Measurements from ENCODE around the gene MBD1. TPM values are rescaled to one million over a fixed set of nuclear protein-coding genes. Genes with fewer than 3 reads are reported as not detected.
"Not testable (repeated sequence)": the region's sequence is repeated elsewhere in the genome, so short reads cannot be mapped to it uniquely, and the experiment has no call there.

The MBD1 gene
- total RNA-seq, 1 experiment from 2014 or later: 18.1 TPM

- DNase-seq (ENCODE audit: low spot score): no peak
Measured at GRCh38 chr18:50289108-50289443, 7.8 kb upstream of the MBD1 start.

DNA sequence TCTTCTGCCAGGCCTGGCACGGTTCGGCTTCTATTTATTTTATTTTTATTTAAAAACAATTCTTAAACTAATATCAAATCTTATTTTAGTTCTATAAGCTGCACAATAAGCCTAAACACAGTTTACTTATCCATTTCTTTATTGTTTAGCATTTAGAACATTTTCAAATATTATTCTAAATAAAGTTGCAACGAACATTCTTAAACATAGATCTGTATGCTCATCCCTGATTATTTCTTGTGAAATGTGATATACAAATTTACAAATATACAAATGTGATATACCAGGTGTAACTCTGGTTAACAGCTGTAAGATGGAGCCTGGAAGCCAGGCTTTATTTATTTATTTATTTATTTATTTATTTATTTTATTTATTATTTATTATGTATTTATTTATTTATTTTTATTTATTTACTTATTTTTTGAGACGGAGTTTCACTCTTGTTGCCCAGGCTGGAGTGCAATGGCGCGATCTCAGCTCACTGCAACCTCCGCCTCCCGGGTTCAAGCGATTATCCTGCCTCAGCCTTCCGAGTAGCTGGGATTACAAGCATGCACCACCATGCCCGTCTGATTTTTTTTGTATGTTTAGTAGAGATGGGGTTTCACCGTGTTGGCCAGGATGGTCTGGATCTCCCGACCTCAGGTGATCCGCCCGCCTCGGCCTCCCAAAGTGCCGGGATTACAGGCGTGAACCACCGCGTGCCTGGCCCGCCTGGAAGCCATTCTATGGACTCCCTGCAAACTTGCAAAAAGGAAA is 7.2 kb upstream of the MBD1 start:
- not testable (repeated sequence) for DNase-seq (ENCODE audit: low spot score)

DNA sequence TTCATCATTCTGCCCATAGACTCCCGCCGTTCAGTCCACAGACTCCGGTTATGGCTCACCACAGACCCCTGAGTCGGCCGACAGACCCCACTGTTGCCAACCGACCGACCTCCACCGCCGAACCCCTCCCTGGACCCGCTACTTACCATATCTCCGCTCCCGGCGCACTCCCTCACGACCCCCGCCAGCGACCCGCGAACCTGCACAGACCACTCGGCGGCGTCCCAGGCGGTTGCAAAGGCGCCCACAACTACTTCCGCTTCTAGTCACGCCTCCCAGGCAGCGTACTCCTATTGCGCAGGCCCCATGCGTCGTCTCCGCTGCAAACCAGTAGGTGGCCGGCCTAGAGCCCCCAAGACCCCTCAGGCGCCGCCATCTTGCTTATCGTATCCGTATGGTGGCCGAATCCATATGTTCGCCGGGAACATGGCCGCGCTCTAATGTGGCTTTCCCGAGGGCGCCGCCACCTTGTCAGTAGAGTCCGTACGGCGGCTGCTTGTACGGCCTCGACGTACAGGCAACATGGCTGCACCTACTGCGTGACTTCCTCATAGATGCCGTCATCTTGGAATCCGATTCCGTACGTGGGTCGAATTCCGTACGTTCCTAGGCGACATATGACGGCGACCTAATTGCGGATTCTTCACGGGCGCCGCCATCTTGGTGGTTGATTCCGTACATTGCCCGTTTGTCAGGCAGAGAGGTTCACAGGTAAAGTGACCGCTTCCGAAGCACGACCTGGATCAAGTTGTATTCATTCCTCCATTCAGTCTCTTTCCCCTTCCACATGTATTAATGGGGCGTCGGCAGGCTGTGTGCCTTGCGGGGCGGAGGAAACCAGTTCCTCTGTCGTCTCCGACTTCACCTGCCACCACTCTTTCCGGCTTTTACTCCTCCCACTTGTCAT is 6.4 kb upstream of the MBD1 start, which contains the start of gene CXXC1:
CXXC1 (minus strand) TSS at position 252 of the 907 bp plus-strand sequence; CDS start at position 149, 103 bp downstream.
- peak; percentile 91 for DNase-seq (ENCODE audit: low spot score)

- DNase-seq (ENCODE audit: low spot score): no peak
Measured at GRCh38 chr18:50287028-50287440, 5.7 kb upstream of the MBD1 start.

GRCh38 chr18:50286391-50287027 is 5.2 kb upstream of the MBD1 start:
- peak; percentile 60 for DNase-seq (ENCODE audit: low spot score)

DNA sequence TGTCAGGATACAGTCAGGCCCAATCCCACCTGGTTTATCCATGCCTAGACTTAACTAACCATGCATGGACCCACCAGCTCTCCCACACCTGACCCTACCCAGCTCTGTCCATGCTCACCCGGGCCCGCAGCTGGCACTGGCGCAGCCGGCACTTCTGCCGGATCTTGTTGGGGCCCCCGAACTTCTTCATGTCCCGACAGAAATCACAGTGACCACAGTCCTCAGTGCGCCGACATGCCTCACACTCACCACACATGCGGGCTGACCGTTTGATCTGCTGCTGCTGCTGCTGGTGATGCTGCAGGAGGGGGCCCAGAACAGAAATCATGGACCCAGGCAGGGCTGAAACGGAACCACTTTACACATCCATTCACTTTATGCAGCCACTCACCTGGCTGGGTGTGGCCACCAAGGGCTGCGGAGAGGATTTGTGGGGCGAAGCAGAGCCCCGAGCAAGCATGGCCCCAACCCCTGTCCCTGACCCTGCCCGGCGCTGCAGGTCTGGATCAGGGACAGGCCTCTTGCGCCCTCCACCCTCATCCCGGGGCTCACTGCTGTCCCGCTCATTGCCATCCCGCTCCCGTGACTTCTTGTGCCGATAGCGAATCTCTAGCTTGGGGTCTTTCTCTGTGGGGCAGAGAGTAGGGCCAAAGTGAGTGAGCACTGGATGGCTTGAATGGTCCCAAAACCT is 4.5 kb upstream of the MBD1 start:
- no peak for DNase-seq (ENCODE audit: low spot score)

DNA sequence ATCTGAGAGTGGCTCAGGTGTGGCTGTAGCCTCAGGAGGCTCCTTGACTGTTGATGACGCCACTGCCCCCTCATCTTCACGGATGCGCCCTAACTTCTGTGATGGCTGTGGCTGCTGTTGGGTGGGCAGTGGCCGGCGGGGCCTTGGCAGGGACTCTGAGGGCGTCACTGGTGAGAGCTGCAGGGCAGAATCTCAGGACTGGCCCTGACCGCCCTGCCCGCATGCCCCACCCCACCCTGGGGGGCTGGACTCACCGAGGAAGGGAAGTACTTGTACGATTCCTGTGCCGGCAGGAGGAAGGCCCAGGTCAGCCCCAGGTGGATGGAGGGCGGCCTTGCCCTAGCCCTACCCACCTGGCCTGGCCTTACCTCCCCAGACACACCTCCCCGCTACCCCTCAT is 3.7 kb upstream of the MBD1 start:
- no peak for DNase-seq (ENCODE audit: low spot score)

- peak; percentile 25 for DNase-seq (ENCODE audit: low spot score)
Measured at GRCh38 chr18:50284255-50284885, 3.0 kb upstream of the MBD1 start.

- DNase-seq (ENCODE audit: low spot score): no peak
Measured at GRCh38 chr18:50283469-50284209, 2.3 kb upstream of the MBD1 start.

DNA sequence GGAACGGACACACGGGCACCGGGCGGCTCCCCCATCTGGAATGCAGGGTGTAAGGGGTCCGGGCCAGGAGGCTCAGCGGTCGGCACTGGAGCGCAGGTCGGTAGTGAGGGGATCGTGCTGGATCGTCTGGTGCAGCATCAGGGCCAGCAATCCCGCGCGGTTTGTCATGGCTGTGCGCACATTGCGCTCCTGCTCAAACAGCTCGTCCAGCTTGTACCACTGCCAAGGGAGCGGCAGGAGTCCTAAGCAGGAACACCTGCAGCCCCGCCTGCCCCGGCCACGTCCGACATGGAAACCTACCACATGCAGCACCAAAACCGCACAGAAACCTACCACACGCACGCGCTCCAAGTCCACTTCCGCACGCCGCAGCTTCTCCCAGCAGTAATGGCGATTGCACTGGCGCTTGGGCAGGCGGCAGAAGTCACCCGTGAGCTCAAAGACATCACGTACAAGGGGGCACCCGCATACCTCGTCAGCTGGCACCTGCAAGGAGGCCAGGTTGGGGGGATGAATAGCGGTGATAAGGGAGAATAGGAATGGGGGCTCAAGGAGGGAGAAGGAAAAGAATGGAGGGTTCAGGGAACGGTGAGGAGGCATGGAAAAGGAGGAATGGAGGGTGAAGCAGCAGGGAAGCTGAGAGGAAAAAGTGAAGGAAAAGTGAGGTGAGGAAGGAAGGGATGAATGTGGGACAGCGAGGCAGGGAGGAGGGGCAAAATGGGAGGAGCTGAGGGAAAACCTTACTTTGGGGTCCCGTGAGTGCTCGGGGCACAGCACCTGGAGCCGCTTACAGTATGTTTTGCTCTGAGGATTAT is 1.4 kb upstream of the MBD1 start:
- no peak for DNase-seq (ENCODE audit: low spot score)

DNA sequence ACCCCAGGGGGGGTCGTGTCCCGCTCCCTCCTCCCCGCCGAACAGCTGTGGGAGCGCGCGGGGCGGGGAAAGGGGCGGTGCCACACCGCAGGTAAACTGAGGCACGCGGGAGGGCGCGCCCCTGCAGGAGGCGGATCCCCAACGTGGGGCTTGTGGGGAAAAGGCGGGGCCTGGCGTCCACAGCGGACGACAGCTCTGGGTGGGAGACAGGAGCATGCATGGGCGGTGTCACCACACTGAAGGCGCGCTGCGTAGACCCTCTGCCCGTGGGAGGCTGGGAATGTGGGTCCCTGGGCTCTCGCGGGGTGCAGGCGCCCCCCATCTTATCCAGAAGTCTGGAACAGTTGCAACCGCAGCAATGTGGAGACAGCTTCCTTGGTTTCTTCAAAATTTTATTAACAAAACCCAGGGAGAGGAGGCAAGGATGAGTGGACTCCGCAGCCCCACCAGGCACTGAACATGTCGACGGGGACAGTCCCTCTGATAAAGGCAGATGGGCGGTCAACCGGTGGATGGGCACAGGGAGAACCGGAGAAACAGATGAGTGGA is 723 bp upstream of the MBD1 start:
- no peak for DNase-seq (ENCODE audit: low spot score)

GRCh38 chr18:50280707-50281294 is 522 bp downstream of the MBD1 start:
- no peak for DNase-seq (ENCODE audit: low spot score)

GRCh38 chr18:50279752-50280151 is 1.6 kb downstream of the MBD1 start:
- DNase-seq (ENCODE audit: low spot score): no peak

DNA sequence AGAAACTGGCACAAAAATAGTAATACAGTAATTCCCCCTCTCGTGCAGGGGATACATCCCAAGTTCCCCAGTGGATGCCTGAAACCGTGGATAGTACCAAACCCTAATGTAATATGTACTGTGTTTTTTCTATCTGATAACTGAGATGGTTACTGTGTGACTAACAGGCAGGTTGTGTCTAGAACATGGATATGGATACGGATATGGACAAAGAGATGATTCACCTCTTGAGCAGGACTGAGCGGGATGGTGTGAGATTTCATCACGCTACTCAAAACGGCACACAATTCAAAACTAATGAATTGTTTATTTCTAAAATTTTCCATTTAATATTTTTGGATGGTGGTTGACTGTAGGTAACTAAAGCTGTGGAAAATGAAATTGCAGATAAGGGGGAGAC is 3.4 kb downstream of the MBD1 start:
- DNase-seq (ENCODE audit: low spot score): no peak

GRCh38 chr18:50276452-50276851 is 4.9 kb downstream of the MBD1 start:
- DNase-seq (ENCODE audit: low spot score): no peak

GRCh38 chr18:50275503-50276036 is 5.8 kb downstream of the MBD1 start:
- DNase-seq (ENCODE audit: low spot score): no peak

DNA sequence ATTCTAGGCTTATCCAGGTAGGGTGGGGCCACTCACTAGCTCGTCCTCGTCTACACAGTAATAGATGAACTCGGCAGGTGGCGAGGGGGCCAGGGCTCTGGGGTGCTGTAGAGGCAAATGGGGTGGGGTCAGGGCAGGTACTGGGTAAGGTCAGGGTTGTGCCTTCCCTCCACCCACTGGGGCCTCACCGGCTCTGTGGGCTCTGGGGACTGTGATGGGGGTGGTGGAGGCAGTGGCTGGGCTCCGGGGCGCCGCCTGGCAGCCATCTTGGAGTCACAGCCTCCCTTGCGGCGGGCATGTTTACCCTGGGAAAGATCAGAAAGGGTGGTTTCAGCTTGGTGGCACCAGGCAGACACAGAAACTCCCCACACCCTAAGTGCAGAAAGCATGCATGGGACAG is 6.4 kb downstream of the MBD1 start:
- no peak for DNase-seq (ENCODE audit: low spot score)

- DNase-seq (ENCODE audit: low spot score): no peak
Measured at GRCh38 chr18:50274044-50274442, 7.3 kb downstream of the MBD1 start.

Data from A172 (cell line).